WTC11 (cell line): Measurements from ENCODE around the gene MUC6. TPM values are rescaled to one million over a fixed set of nuclear protein-coding genes. Genes with fewer than 3 reads are reported as not detected.
A peak's percentile ranks its signal among the peaks of the same experiment; 100 is the strongest.

Experiments
- ATAC-seq: fragments of 200-7000 bp; cut with Tn5 transposase; 2 replicates; pipeline ENCODE4 v1.10.0; 2021; ENCODE audit warnings: mild to moderate bottlenecking, moderate library complexity
- CTCF ChIA-PET: fragments of 300-600 bp; sonication (Branson Sonifier 250); formaldehyde crosslinking; loops from one replicate; lab custom pipeline; 2021; ENCODE audit warnings: antibody characterized with exemption; lab: Charles Lee
- POLR2A ChIA-PET: fragments of 350-600 bp; sonication (Branson Sonifier 250); formaldehyde crosslinking; loops from one replicate; lab custom pipeline; 2021; ENCODE audit warnings: antibody characterized with exemption; lab: Charles Lee
- DNase-seq: peaks from one replicate; pipeline ENCODE4 v3.0.0; 2021; ENCODE audit warnings: low spot score
- H3K27ac Mint-ChIP-seq: 2 replicates; pipeline ENCODE4 v1.8.0; 2021; ENCODE audit warnings: mixed read lengths
- H3K27me3 Mint-ChIP-seq: 2 replicates; pipeline ENCODE4 v1.8.0; 2021; ENCODE audit warnings: low read depth, mild to moderate bottlenecking, moderate library complexity, mixed read lengths
- H3K36me3 Mint-ChIP-seq: 2 replicates; pipeline ENCODE4 v1.8.0; 2021; ENCODE audit warnings: mixed read lengths
- H3K4me1 Mint-ChIP-seq: 2 replicates; pipeline ENCODE4 v1.8.0; 2022; ENCODE audit warnings: mixed read lengths
- H3K4me3 Mint-ChIP-seq: 2 replicates; pipeline ENCODE4 v1.8.0; 2021; ENCODE audit warnings: mild to moderate bottlenecking, moderate library complexity, mixed read lengths
- H3K9me3 Mint-ChIP-seq: 2 replicates; pipeline ENCODE4 v1.8.0; 2021; ENCODE audit warnings: mixed read lengths
- CBFB ChIP-seq: sonication (generic); formaldehyde crosslinking; IDR thresholded peaks from 2 replicates; pipeline ENCODE4 v1.8.1; 2022; ENCODE audit warnings: mild to moderate bottlenecking, low read depth, missing genetic modification reagents
- EMX1 ChIP-seq: fragments of 250-450 bp; sonication (Bioruptor Pico); IDR thresholded peaks from 2 replicates; pipeline ENCODE4 v1.8.0; 2021; ENCODE audit warnings: mild to moderate bottlenecking
- ESRRA ChIP-seq: sonication (generic); formaldehyde crosslinking; IDR thresholded peaks from 2 replicates; pipeline ENCODE4 v1.8.1; 2022; ENCODE audit warnings: mild to moderate bottlenecking, missing genetic modification reagents, borderline replicate concordance
- ETV6 ChIP-seq: sonication (generic); formaldehyde crosslinking; IDR thresholded peaks from 2 replicates; pipeline ENCODE4 v1.8.1; 2022; ENCODE audit warnings: mild to moderate bottlenecking, missing genetic modification reagents
- FOXJ3 ChIP-seq: sonication (generic); formaldehyde crosslinking; IDR thresholded peaks from 2 replicates; pipeline ENCODE4 v1.9.0; 2021; ENCODE audit warnings: missing genetic modification reagents, mild to moderate bottlenecking, borderline replicate concordance
- GTF2I ChIP-seq: fragments of 250-450 bp; sonication (Bioruptor Pico); conservative IDR thresholded peaks from 2 replicates; pipeline ENCODE4 v1.4.0; 2021; ENCODE audit warnings: mild to moderate bottlenecking
- PRRX2 ChIP-seq: fragments of 250-450 bp; sonication (Bioruptor Pico); IDR thresholded peaks from 2 replicates; pipeline ENCODE4 v1.8.0; 2021; ENCODE audit warnings: mild to moderate bottlenecking
- RELA ChIP-seq: sonication (generic); formaldehyde crosslinking; IDR thresholded peaks from 2 replicates; pipeline ENCODE4 v1.8.1; 2022; ENCODE audit warnings: missing genetic modification reagents, mild to moderate bottlenecking, borderline replicate concordance
- SOX15 ChIP-seq: fragments of 250-450 bp; sonication (Bioruptor Pico); IDR thresholded peaks from 2 replicates; pipeline ENCODE4 v1.9.0; 2021; ENCODE audit warnings: mild to moderate bottlenecking
- ZNF396 ChIP-seq: fragments of 250-450 bp; sonication (Bioruptor Pico); IDR thresholded peaks from 2 replicates; pipeline ENCODE4 v1.8.0; 2021; ENCODE audit warnings: mild to moderate bottlenecking, moderate library complexity, borderline replicate concordance
- ZNF423 ChIP-seq: fragments of 250-450 bp; sonication (Bioruptor Pico); IDR thresholded peaks from 2 replicates; pipeline ENCODE4 v2.1.2; 2022; ENCODE audit warnings: mild to moderate bottlenecking, moderate library complexity
- total RNA-seq: library from RNA; stranded (reverse); gene quantifications from 3 replicates; pipeline ENCODE4 v1.2.3, GENCODE V29; 2021
- TF ChIP-seq, protein P1 (sequence below): sonication (generic); formaldehyde crosslinking; IDR thresholded peaks from 2 replicates; pipeline ENCODE4 v1.8.1; 2023; ENCODE audit warnings: mild to moderate bottlenecking, moderate library complexity, missing genetic modification reagents
- TF ChIP-seq, protein P2 (sequence below): fragments of 250-450 bp; sonication (Bioruptor Pico); IDR thresholded peaks from 2 replicates; pipeline ENCODE4 v1.9.0; 2021; ENCODE audit warnings: mild to moderate bottlenecking
- TF ChIP-seq, protein P3 (sequence below): sonication (generic); formaldehyde crosslinking; IDR thresholded peaks from 2 replicates; pipeline ENCODE4 v1.8.0; 2022; ENCODE audit warnings: missing genetic modification reagents
- TF ChIP-seq, protein P4 (sequence below): sonication (generic); formaldehyde crosslinking; IDR thresholded peaks from 2 replicates; pipeline ENCODE4 v1.8.1; 2023; ENCODE audit warnings: mild to moderate bottlenecking, missing genetic modification reagents, borderline replicate concordance

Gene MUC6
- total RNA-seq, 1 experiment from 2014 or later: 0.13 TPM

DNA sequence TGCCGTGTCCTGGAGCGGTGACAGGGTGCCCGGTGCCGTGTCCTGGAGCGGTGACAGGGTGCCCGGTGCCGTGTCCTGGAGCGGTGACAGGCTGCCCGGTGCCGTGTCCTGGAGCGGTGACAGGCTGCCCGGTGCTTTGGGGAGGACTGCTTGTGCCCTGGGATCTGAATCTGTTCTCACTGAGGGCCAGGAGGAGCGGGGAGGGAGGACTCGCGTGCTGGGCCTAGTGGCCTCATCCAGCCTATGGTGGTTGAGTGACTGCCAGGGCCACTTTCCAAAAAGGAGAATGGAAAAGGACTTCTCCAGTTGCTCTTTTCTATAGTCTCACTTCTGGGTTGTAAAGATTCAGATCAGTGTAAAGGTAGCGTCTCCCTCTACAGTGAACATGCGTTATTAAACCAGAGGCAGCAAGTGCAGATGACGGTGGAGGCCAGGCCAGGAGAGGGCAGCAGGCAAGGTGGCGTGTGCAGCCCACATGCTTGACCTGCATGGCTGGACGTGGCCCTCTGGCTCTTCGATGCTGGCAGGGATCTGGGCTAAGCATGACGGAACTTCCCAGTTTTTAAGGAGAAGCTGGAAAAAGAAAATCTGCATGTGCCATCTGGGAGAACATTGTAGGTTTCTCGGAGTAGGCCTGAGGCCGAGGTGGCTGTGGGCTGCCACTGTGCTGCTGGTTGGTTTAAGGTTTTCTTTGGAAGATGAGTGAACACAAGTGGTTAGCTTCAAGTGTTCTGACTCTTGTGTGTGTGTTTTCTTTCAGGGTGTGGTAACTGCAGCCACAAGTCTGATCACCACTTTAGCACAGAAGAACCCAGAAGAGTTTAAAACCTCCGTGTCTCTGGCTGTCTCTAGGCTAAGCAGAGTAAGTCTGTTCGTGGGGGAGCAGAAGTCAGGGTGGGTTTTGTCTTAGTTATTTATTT, 55.8 kb downstream of the MUC6 start:
- H3K36me3 Mint-ChIP-seq: peaks cover 36% of the 10 kb centered on the region
- TF ChIP-seq, protein P1, sequence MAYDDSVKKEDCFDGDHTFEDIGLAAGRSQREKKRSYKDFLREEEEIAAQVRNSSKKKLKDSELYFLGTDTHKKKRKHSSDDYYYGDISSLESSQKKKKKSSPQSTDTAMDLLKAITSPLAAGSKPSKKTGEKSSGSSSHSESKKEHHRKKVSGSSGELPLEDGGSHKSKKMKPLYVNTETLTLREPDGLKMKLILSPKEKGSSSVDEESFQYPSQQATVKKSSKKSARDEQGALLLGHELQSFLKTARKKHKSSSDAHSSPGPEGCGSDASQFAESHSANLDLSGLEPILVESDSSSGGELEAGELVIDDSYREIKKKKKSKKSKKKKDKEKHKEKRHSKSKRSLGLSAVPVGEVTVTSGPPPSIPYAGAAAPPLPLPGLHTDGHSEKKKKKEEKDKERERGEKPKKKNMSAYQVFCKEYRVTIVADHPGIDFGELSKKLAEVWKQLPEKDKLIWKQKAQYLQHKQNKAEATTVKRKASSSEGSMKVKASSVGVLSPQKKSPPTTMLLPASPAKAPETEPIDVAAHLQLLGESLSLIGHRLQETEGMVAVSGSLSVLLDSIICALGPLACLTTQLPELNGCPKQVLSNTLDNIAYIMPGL (CRISPR knock-in tag): no peak
- TF ChIP-seq CBFB (no peak), SOX15 (CRISPR knock-in tag) (no peak), ZNF423 (no peak), ZNF396 (CRISPR knock-in tag) (no peak), FOXJ3 (CRISPR knock-in tag) (no peak), GTF2I (CRISPR knock-in tag) (no peak), ESRRA (CRISPR knock-in tag) (no peak), RELA (CRISPR knock-in tag) (no peak), EMX1 (CRISPR knock-in tag) (no peak), PRRX2 (CRISPR knock-in tag) (no peak), ETV6 (CRISPR knock-in tag) (no peak)
- TF ChIP-seq, protein P2, sequence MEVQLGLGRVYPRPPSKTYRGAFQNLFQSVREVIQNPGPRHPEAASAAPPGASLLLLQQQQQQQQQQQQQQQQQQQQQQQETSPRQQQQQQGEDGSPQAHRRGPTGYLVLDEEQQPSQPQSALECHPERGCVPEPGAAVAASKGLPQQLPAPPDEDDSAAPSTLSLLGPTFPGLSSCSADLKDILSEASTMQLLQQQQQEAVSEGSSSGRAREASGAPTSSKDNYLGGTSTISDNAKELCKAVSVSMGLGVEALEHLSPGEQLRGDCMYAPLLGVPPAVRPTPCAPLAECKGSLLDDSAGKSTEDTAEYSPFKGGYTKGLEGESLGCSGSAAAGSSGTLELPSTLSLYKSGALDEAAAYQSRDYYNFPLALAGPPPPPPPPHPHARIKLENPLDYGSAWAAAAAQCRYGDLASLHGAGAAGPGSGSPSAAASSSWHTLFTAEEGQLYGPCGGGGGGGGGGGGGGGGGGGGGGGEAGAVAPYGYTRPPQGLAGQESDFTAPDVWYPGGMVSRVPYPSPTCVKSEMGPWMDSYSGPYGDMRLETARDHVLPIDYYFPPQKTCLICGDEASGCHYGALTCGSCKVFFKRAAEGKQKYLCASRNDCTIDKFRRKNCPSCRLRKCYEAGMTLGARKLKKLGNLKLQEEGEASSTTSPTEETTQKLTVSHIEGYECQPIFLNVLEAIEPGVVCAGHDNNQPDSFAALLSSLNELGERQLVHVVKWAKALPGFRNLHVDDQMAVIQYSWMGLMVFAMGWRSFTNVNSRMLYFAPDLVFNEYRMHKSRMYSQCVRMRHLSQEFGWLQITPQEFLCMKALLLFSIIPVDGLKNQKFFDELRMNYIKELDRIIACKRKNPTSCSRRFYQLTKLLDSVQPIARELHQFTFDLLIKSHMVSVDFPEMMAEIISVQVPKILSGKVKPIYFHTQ (CRISPR knock-in tag): no peak
- TF ChIP-seq, protein P3, sequence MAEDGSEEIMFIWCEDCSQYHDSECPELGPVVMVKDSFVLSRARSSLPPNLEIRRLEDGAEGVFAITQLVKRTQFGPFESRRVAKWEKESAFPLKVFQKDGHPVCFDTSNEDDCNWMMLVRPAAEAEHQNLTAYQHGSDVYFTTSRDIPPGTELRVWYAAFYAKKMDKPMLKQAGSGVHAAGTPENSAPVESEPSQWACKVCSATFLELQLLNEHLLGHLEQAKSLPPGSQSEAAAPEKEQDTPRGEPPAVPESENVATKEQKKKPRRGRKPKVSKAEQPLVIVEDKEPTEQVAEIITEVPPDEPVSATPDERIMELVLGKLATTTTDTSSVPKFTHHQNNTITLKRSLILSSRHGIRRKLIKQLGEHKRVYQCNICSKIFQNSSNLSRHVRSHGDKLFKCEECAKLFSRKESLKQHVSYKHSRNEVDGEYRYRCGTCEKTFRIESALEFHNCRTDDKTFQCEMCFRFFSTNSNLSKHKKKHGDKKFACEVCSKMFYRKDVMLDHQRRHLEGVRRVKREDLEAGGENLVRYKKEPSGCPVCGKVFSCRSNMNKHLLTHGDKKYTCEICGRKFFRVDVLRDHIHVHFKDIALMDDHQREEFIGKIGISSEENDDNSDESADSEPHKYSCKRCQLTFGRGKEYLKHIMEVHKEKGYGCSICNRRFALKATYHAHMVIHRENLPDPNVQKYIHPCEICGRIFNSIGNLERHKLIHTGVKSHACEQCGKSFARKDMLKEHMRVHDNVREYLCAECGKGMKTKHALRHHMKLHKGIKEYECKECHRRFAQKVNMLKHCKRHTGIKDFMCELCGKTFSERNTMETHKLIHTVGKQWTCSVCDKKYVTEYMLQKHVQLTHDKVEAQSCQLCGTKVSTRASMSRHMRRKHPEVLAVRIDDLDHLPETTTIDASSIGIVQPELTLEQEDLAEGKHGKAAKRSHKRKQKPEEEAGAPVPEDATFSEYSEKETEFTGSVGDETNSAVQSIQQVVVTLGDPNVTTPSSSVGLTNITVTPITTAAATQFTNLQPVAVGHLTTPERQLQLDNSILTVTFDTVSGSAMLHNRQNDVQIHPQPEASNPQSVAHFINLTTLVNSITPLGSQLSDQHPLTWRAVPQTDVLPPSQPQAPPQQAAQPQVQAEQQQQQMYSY (CRISPR knock-in tag): no peak
- TF ChIP-seq, protein P4, sequence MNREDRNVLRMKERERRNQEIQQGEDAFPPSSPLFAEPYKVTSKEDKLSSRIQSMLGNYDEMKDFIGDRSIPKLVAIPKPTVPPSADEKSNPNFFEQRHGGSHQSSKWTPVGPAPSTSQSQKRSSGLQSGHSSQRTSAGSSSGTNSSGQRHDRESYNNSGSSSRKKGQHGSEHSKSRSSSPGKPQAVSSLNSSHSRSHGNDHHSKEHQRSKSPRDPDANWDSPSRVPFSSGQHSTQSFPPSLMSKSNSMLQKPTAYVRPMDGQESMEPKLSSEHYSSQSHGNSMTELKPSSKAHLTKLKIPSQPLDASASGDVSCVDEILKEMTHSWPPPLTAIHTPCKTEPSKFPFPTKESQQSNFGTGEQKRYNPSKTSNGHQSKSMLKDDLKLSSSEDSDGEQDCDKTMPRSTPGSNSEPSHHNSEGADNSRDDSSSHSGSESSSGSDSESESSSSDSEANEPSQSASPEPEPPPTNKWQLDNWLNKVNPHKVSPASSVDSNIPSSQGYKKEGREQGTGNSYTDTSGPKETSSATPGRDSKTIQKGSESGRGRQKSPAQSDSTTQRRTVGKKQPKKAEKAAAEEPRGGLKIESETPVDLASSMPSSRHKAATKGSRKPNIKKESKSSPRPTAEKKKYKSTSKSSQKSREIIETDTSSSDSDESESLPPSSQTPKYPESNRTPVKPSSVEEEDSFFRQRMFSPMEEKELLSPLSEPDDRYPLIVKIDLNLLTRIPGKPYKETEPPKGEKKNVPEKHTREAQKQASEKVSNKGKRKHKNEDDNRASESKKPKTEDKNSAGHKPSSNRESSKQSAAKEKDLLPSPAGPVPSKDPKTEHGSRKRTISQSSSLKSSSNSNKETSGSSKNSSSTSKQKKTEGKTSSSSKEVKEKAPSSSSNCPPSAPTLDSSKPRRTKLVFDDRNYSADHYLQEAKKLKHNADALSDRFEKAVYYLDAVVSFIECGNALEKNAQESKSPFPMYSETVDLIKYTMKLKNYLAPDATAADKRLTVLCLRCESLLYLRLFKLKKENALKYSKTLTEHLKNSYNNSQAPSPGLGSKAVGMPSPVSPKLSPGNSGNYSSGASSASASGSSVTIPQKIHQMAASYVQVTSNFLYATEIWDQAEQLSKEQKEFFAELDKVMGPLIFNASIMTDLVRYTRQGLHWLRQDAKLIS (CRISPR knock-in tag): no peak
- no peak for ATAC-seq
- POLR2A ChIA-PET: interaction anchor here (0.6 kb wide), 1 partner anchor 136 kb away, joined by 4 read pairs; no protein-coding TSS in a partner anchor
- no peaks in the 10 kb centered on the region for H3K27me3 Mint-ChIP-seq
- no peak overlapping the region for H3K4me3 Mint-ChIP-seq
- H3K9me3 Mint-ChIP-seq: no peaks in the 10 kb centered on the region
- no peak for DNase-seq
- CTCF ChIA-PET: no interaction called here
- peak overlapping the region; percentile 30; the same call in 1 of the 2 replicates for H3K27ac Mint-ChIP-seq
- peaks cover 8% of the 10 kb centered on the region for H3K4me1 Mint-ChIP-seq
